Tibial nerve (tissue), 4 donors: ENCODE data around the gene IMPA2. TPM values are rescaled to one million over a fixed set of nuclear protein-coding genes. Genes with fewer than 3 reads are reported as not detected.

Experiments
- DNase-seq, 2 donors: peaks; one replicate each; pipeline ENCODE4 v3.0.0-alpha.2; 2019; ENCODE audit warnings: low spot score in 2 of 2
- H3K27ac ChIP-seq, 4 donors: fragments of 200-600 bp; sonication (generic) in 3 of 4; one replicate each; pipeline ENCODE4 v1.5.1; 2017 to 2019; ENCODE audit warnings: mild to moderate bottlenecking in 1 of 4
- H3K27me3 ChIP-seq, 2 donors: fragments of 200-600 bp; sonication (generic) in 1 of 2; one replicate each; pipeline versions ENCODE4 v1.5.1 to v1.6.0; 2017 to 2019
- H3K36me3 ChIP-seq, 3 donors: fragments of 200-600 bp; sonication (generic); one replicate each; pipeline ENCODE4 v1.5.1; 2018 to 2019
- H3K4me1 ChIP-seq, 4 donors: fragments of 200-600 bp; sonication (generic) in 3 of 4; one replicate each; pipeline ENCODE4 v1.5.1; 2017 to 2019
- H3K4me3 ChIP-seq, 4 donors: fragments of 200-600 bp; sonication (generic) in 3 of 4; one replicate each; pipeline ENCODE4 v1.5.1; 2017 to 2019; ENCODE audit warnings: mild to moderate bottlenecking in 1 of 4, moderate library complexity in 1 of 4
- H3K9me3 ChIP-seq, 4 donors: fragments of 200-600 bp; sonication (generic) in 3 of 4; one replicate each; pipeline ENCODE4 v1.5.1; 2017 to 2019
- CTCF ChIP-seq, 5 experiments: fragments of 200-600 bp in 3 of 5; fragments of 450-650 bp in 2 of 5; sonication (generic) in 3 of 5; IDR thresholded peaks; one replicate each; pipeline ENCODE4 v1.5.1; 2016 to 2019; ENCODE audit warnings: antibody characterized with exemption in 5 of 5, mild to moderate bottlenecking in 3 of 5, moderate library complexity in 2 of 5
- EP300 ChIP-seq, 2 donors: sonication (generic); formaldehyde crosslinking; IDR thresholded peaks; one replicate each; pipeline ENCODE4 v1.6.1; 2017; ENCODE audit warnings: antibody characterized with exemption in 2 of 2, mild to moderate bottlenecking in 1 of 2
- POLR2A ChIP-seq, 2 donors: fragments of 450-650 bp; IDR thresholded peaks; one replicate each; pipeline ENCODE4 v1.6.1; 2017; ENCODE audit warnings: antibody characterized with exemption in 2 of 2, mild to moderate bottlenecking in 2 of 2, moderate library complexity in 2 of 2
- whole genome bisulfite sequencing, 2 donors: methylation state at CpG; one replicate each; pipeline ENCODE4 v1.1.5; 2018; 5-methylcytosine and 5-hydroxymethylcytosine counted together
- total RNA-seq, 4 donors: library from RNA; depleted of rRNA; stranded (reverse); fragments of >200 nt; gene quantifications; one replicate each; pipeline ENCODE4 v1.1.0, GENCODE V29; 2016

IMPA2 gene
- total RNA-seq, 4 donors from 2014 or later: 12.7 to 62.4 (median 36.2) TPM

- TF ChIP-seq EP300 (IDR thresholded peaks at IDR 0.05): no peak
- no peak for TF ChIP-seq CTCF (IDR thresholded peaks at IDR 0.05)
- no peak for TF ChIP-seq POLR2A (IDR thresholded peaks at IDR 0.05)
- Histone ChIP-seq H3K4me1 (no peaks in the 10 kb centered on the region), H3K36me3 (no peaks in the 10 kb centered on the region), H3K27ac (no peak overlapping the region), H3K9me3 (no peaks in the 10 kb centered on the region), H3K27me3 (no peaks in the 10 kb centered on the region), H3K4me3 (no peak overlapping the region)
- 91 to 92% methylated on average over 19 to 20 of the region's 20 CpGs for WGBS, 2 donors
- no peak for DNase-seq
Measured at GRCh38 chr18:12048010-12048826, 66.9 kb downstream of the IMPA2 start.

DNA sequence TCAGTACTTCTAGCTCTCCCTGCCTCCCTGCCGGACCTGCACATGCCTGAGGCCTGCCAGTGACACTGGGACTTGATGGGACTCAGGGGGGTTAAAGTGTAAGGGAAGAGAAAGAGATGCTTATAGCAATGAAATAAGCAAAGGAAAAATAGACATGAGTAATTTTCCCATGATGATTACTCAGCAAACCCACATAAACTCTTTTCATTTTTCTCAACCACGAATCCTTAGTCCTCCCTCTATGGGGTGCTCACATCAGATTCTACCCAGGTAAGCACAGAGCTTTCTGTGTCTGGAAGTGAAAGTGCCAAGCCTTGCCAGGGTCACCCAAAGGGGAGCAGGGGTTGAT, 67.5 kb downstream of the IMPA2 start:
- no peak for DNase-seq
- no peaks in the 10 kb centered on the region for H3K4me1 ChIP-seq
- no peaks in the 10 kb centered on the region for H3K27me3 ChIP-seq
- TF ChIP-seq EP300 (IDR thresholded peaks at IDR 0.05): no peak
- no peak for TF ChIP-seq CTCF (IDR thresholded peaks at IDR 0.05)
- TF ChIP-seq POLR2A (IDR thresholded peaks at IDR 0.05): no peak
- 50 to 52% methylated on average over 2 of the region's 2 CpGs for WGBS, 2 donors
- H3K36me3 ChIP-seq: no peaks in the 10 kb centered on the region
- H3K4me3 ChIP-seq: no peak overlapping the region
- no peak overlapping the region for H3K27ac ChIP-seq
- no peaks in the 10 kb centered on the region for H3K9me3 ChIP-seq

DNA sequence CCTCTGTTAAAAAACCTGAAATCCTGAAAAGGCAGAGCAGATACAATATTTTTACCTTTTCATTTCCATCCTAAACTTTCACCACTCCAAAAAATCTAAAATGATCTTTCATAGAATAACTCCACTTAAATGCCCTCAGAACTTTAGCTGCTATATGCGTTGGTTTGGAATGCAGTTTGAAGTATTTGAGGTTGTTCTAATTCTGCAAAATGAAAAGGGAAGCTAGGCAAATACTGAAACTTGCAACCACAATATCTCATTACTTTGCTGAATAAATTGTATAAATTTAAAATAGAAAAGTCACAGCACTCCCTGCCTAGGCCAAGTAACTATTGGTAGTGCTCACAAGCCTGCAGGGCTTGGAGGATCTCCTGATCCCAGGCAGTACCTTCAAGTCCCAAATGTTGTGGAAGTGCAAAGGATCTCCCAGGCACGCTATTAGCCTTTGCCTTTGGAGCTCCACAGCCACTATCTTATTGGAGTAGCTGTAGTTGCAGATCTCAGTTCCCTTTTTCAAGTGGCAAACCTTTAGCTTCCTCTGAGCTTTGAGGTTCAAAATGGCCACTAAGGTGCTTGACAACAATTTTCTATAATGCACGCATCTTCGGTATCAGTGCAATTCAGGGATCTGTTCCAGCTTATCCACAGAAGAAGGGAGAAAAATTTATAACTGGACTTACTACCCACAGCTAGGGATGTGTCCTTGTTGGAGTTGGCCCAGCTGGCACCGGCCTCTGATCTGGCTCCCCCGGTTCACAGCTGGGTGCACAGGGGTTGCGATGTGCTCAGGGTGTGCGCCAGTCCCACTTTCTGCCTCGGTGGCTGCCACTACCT, 68.9 kb downstream of the IMPA2 start:
- Histone ChIP-seq H3K9me3 (no peaks in the 10 kb centered on the region), H3K36me3 (no peaks in the 10 kb centered on the region), H3K27me3 (no peaks in the 10 kb centered on the region), H3K27ac (no peak overlapping the region), H3K4me1 (no peaks in the 10 kb centered on the region), H3K4me3 (peak overlapping the region in 1 of 4 donors; percentile 15)
- TF ChIP-seq EP300 (IDR thresholded peaks at IDR 0.05): no peak
- TF ChIP-seq CTCF (IDR thresholded peaks at IDR 0.05): no peak
- TF ChIP-seq POLR2A (IDR thresholded peaks at IDR 0.05): no peak
- DNase-seq: no peak
- 71 to 73% methylated on average over 9 of the region's 9 CpGs for WGBS, 2 donors

GRCh38 chr18:12052866-12053265, 71.6 kb downstream of the IMPA2 start:
- Histone ChIP-seq H3K36me3 (no peaks in the 10 kb centered on the region), H3K4me3 (no peak overlapping the region), H3K4me1 (no peaks in the 10 kb centered on the region), H3K9me3 (no peaks in the 10 kb centered on the region), H3K27ac (no peak overlapping the region), H3K27me3 (no peaks in the 10 kb centered on the region)
- 70 to 71% methylated on average over 3 of the region's 3 CpGs for WGBS, 2 donors
- no peak for TF ChIP-seq POLR2A (IDR thresholded peaks at IDR 0.05)
- no peak for TF ChIP-seq CTCF (IDR thresholded peaks at IDR 0.05)
- TF ChIP-seq EP300 (IDR thresholded peaks at IDR 0.05): no peak
- DNase-seq: no peak

DNA sequence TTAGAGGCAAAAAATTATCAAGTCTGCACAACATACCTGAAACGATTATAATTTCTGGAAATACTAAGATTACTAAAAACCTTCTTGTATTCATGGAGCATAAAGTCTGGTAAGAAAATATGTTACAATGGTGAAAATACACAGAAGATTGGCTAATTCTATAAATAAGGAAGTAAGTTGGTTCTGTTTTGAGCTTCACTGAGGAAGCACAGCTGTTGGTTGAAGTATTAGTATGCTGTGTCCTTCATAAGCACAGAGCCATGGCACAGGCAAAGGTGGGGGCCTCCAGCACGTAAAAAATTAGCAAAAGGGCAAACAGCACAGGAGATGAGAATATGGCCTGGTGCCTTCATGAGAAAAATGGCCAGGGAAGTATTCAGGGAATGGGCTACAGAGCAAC, 72.0 kb downstream of the IMPA2 start:
- WGBS, 2 donors: 46% methylated on average over 2 of the region's 2 CpGs
- no peak for TF ChIP-seq CTCF (IDR thresholded peaks at IDR 0.05)
- TF ChIP-seq POLR2A (IDR thresholded peaks at IDR 0.05): no peak
- no peak for TF ChIP-seq EP300 (IDR thresholded peaks at IDR 0.05)
- no peaks in the 10 kb centered on the region for H3K4me1 ChIP-seq
- no peak for DNase-seq
- H3K4me3 ChIP-seq: no peak overlapping the region
- H3K36me3 ChIP-seq: no peaks in the 10 kb centered on the region
- no peak overlapping the region for H3K27ac ChIP-seq
- no peaks in the 10 kb centered on the region for H3K9me3 ChIP-seq
- no peaks in the 10 kb centered on the region for H3K27me3 ChIP-seq
